DND-41 (cell line): ENCODE data around the gene AHSP.

Source experiments
- CTCF ChIP-seq: IDR thresholded peaks from 2 replicates; pipeline ENCODE4 v1.5.1; 2012; ENCODE audit warnings: borderline replicate concordance, low read length, moderate library complexity, mild to moderate bottlenecking; ENCODE audit not compliant: poor library complexity, severe bottlenecking; ENCODE audit errors: extremely low read depth
- EZH2 ChIP-seq: IDR thresholded peaks from 3 replicates; pipeline ENCODE4 v1.6.1; 2012; ENCODE audit warnings: borderline replicate concordance, low read depth, mild to moderate bottlenecking, moderate library complexity, low read length, inconsistent platforms; ENCODE audit not compliant: severe bottlenecking

DNA sequence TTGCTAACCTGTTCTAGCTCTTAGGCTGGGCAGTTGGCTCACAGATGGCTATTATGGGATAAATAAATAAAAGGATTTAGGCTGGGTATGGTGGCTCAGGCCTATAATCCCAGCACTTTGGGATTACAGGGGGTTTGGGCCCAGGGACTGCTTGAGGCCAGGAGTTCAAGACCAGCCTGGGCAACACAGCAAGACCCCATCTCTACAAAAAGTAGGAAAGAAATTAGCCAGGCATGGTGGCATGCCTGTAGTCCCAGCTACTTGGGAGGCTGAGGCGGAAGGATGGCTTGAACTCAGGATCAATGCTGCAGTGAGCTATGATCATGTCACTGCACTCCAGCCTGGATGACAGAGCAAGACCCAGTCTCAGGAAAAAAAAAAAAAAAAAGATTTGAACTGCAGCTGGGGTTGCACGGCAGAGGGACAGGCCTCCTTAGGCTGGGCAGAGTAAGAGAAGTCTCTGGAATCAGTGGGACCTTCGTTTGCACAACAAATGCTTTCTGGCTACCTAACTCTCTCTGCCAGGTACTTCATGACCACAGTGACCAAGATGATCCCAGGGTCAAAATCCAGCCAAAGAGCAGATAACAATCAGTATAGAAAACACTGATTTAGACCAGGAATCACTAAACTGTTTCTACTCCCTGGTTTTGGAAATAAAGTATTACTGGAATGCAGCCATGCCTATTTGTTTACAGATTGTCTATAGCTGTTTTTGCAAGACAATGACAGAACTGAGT is 26.3 kb upstream of the AHSP start:
- TF ChIP-seq EZH2, result no peak
- no peak for TF ChIP-seq CTCF
